Central memory CD4-positive, alpha-beta T cell (primary cell): ENCODE data around the gene KCNH4.
"Not testable (repeated sequence)": the region's sequence is repeated elsewhere in the genome, so short reads cannot be mapped to it uniquely, and the experiment has no call there.

Experiments used
- DNase-seq: peaks from one replicate; pipeline ENCODE4 v3.0.0; 2022
- total RNA-seq, 3 experiments: gene quantifications; one replicate each; lab custom pipeline; 2026; lab: John Stamatoyannopoulos, UW

KCNH4 gene
- total RNA-seq: 0.19 to 5.0 (median 0.38) reads per million in 3 experiments

- peak; percentile 80 for DNase-seq
These were observed at the start of gene KCNH4 for GRCh38 chr17:42180922-42181850. Gene KCNH4 (minus strand): TSS chr17:42181142. CDS start chr17:42180945, 197 bp downstream.

- DNase-seq: no peak
These were observed 49.3 kb upstream of the KCNH4 start for GRCh38 chr17:42230225-42230624.

GRCh38 chr17:42227849-42228700 is 47.1 kb upstream of the KCNH4 start:
- DNase-seq: no peak

- DNase-seq: no peak
These were observed 44.7 kb upstream of the KCNH4 start for GRCh38 chr17:42225646-42226045.

GRCh38 chr17:42224651-42225050 is 43.7 kb upstream of the KCNH4 start:
- DNase-seq: no peak

- peak; percentile 59 for DNase-seq
These were observed 41.2 kb upstream of the KCNH4 start for GRCh38 chr17:42221886-42222745.

GRCh38 chr17:42219280-42219679 is 38.3 kb upstream of the KCNH4 start:
- not testable (repeated sequence) for DNase-seq

- no peak for DNase-seq
These were observed 33.2 kb upstream of the KCNH4 start for GRCh38 chr17:42214156-42214555.

GRCh38 chr17:42212382-42212781 is 31.4 kb upstream of the KCNH4 start:
- DNase-seq: no peak

GRCh38 chr17:42211921-42212341 is 31.0 kb upstream of the KCNH4 start:
- DNase-seq: not testable (repeated sequence)

- no peak for DNase-seq
These were observed 29.1 kb upstream of the KCNH4 start for GRCh38 chr17:42210046-42210445.

GRCh38 chr17:42206153-42206612 is 25.2 kb upstream of the KCNH4 start:
- DNase-seq: not testable (repeated sequence)

- no peak for DNase-seq
These were observed 22.4 kb upstream of the KCNH4 start for GRCh38 chr17:42203354-42203753.

GRCh38 chr17:42202696-42203095 is 21.8 kb upstream of the KCNH4 start:
- no peak for DNase-seq

GRCh38 chr17:42202159-42202558 is 21.2 kb upstream of the KCNH4 start:
- no peak for DNase-seq

- DNase-seq: no peak
These were observed 20.5 kb upstream of the KCNH4 start for GRCh38 chr17:42201458-42201772.

- no peak for DNase-seq
These were observed 19.9 kb upstream of the KCNH4 start for GRCh38 chr17:42200706-42201457.

- no peak for DNase-seq
These were observed 18.6 kb upstream of the KCNH4 start for GRCh38 chr17:42199416-42200011.

- DNase-seq: no peak
These were observed 18.0 kb upstream of the KCNH4 start for GRCh38 chr17:42198897-42199296.

- no peak for DNase-seq
These were observed 16.7 kb upstream of the KCNH4 start for GRCh38 chr17:42197564-42198156.
